ENCODE results near the gene RGS3. TPM values are rescaled to one million over a fixed set of nuclear protein-coding genes. Genes with fewer than 3 reads are reported as not detected.

The RGS3 gene
- total and polyA plus RNA-seq, 2 donors (not counting 3 experiments of a cell fraction or from before 2014, with no cell fraction given), result 356 to 416 TPM

DNA sequence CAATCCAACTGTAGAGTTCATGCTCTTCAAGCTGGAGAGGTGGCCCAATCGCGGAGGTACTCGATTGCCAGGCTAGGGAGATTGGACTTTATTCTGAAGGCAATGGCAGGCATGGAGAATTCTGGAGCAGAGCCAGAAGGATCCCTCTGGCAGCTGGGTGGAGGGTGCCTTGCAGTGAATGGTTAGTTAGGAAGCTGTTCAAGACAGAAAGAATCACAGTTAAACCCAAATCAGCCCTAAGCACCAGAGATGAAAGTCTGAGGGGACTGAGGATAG is 182.4 kb downstream of the RGS3 start:
- H3K4me3 ChIP-seq (replicated peaks in 1 of 3; ENCODE audit: insufficient read depth in 1 of 3, low read depth in 1 of 3, low read length in 3 of 3), result no peak overlapping the region
- TF ChIP-seq POLR2AphosphoS5 (IDR thresholded peaks at IDR 0.05; ENCODE audit: insufficient read depth, low read depth, low read length) (no peak), FOS (IDR thresholded peaks at IDR 0.05; ENCODE audit: borderline replicate concordance, insufficient read depth, low read length) (no peak), JUN (IDR thresholded peaks at IDR 0.05; ENCODE audit: borderline replicate concordance, insufficient read depth, insufficient read length, low read depth) (no peak), GATA2 (IDR thresholded peaks at IDR 0.05; ENCODE audit: insufficient read depth, insufficient read length, low read depth, low read length) (no peak), POLR2A (IDR thresholded peaks at IDR 0.05; ENCODE audit: low read depth, low read length) (no peak), MAX (IDR thresholded peaks at IDR 0.05; ENCODE audit: insufficient read depth, insufficient read length) (no peak), CTCF (IDR thresholded peaks at IDR 0.05; ENCODE audit: extremely low read depth in 1 of 2, insufficient read depth in 1 of 2, low read depth in 1 of 2, low read length in 2 of 2) (no peak), EZH2 (IDR thresholded peaks at IDR 0.05; ENCODE audit: borderline replicate concordance, low read depth, low read length, severe bottlenecking) (no peak), MYC (IDR thresholded peaks at IDR 0.05; ENCODE audit: low read depth, low read length) (no peak)
- H3K27me3 ChIP-seq (ENCODE audit: control insufficient read depth in 2 of 2, insufficient read depth in 2 of 2, low read length in 2 of 2), result no peaks in the 10 kb centered on the region
- POLR2A ChIA-PET, result no interaction called here
- H3K9me1 ChIP-seq (replicated peaks; ENCODE audit: control insufficient read depth, extremely low read depth, insufficient read depth, low read length), result no peaks in the 10 kb centered on the region
- no peak overlapping the region for H2AFZ ChIP-seq (ENCODE audit: low read depth, low read length)
- H3K9ac ChIP-seq (replicated peaks; ENCODE audit: extremely low read depth, insufficient read depth, low read length), result no peak overlapping the region
- no peaks in the 10 kb centered on the region for H4K20me1 ChIP-seq (replicated peaks; ENCODE audit: control insufficient read depth, extremely low read depth, insufficient read depth, low read length)
- FAIRE-seq, result no peak
- dilution Hi-C loops (cut with MboI; ENCODE audit: extremely low pct_ligation_motif_present, low sequenced_read_pairs) (no loop called here), intact Hi-C loops (cut with micrococcal nuclease) (no loop called here)
- H3K4me2 ChIP-seq (ENCODE audit: insufficient read depth, low read length), result no peak overlapping the region
- CTCF ChIA-PET, result no interaction called here
- no peak overlapping the region for H3K27ac ChIP-seq (ENCODE audit: insufficient read depth, low read depth, low read length)
- H3K9me3 ChIP-seq (replicated peaks; ENCODE audit: control insufficient read depth, insufficient read depth, low read length), result no peaks in the 10 kb centered on the region
- DNase-seq (ENCODE audit: low read depth, low spot score), result no peak
- H3K79me2 ChIP-seq (ENCODE audit: control insufficient read depth, insufficient read depth, low read length), result no peaks in the 10 kb centered on the region
- no peaks in the 10 kb centered on the region for H3K36me3 ChIP-seq (ENCODE audit: control insufficient read depth in 2 of 2, extremely low read depth in 1 of 2, insufficient read depth in 2 of 2, low read length in 2 of 2)
- BruUV-seq (replicated peaks), result no TSS peak
- H3K4me1 ChIP-seq (ENCODE audit: control insufficient read depth, extremely low read depth, insufficient read depth, low read length), result peaks cover 17% of the 10 kb centered on the region
